Dedifferentiated amniotic fluid mesenchymal stem cell (primary cell): ENCODE data around the gene MYLK2.

ENCODE experiments used
- DNase-seq: peaks from one replicate; pipeline ENCODE4 v3.0.0-alpha.2; 2016; ENCODE audit errors: extremely low spot score

The MYLK2 gene

GRCh38 chr20:31872406-31872805 lies 53.2 kb downstream of the MYLK2 start:
- DNase-seq: no peak

DNA sequence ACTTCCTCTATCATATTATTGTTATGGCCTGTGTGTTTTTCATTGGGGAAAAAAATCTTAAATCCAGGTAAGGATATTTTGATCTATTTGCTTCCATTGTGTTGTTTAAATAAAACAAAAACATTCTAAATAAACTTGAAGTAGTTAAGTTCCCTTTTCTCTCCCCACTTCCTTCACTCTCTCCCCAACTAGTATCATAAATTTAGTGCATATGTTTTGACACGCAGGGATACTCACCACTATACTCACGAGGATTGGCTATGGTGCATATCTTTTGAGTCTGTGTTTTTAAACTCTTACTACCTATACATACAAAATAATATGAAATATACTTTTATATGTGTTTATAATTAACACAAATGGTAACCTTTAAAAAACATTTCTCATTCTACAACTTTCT lies 56.5 kb downstream of the MYLK2 start:
- no peak for DNase-seq

- no peak for DNase-seq
Observed at GRCh38 chr20:31877684-31878083, 58.5 kb downstream of the MYLK2 start.

- peak; percentile 94 for DNase-seq
Observed at GRCh38 chr20:31879143-31879987, 60.2 kb downstream of the MYLK2 start.

- DNase-seq: no peak
Observed at GRCh38 chr20:31881945-31882344, 62.8 kb downstream of the MYLK2 start.

- no peak for DNase-seq
Observed at GRCh38 chr20:31883829-31884228, 64.7 kb downstream of the MYLK2 start.
